ENCODE measurements around the gene SMC1A.
"Not testable (repeated sequence)": the region's sequence is repeated elsewhere in the genome, so short reads cannot be mapped to it uniquely, and the experiment has no call there.

Gene SMC1A

GRCh38 chrX:53429755-53430154, 7.3 kb upstream of the SMC1A start:
- Histone ChIP-seq H3K9me3 (ENCODE audit: control insufficient read depth, low read length) (no peaks in the 10 kb centered on the region), H3K27ac (ENCODE audit: insufficient read depth, low read depth, low read length, poor library complexity, severe bottlenecking) (no peak overlapping the region), H3K4me3 (ENCODE audit: insufficient read depth, low read depth, low read length) (no peak overlapping the region), H3K27me3 (ENCODE audit: control insufficient read depth, insufficient read depth, low read length, poor library complexity, severe bottlenecking) (no peaks in the 10 kb centered on the region), H3K36me3 (ENCODE audit: control insufficient read depth, insufficient read depth, low read length) (no peaks in the 10 kb centered on the region), H3K4me1 (ENCODE audit: control insufficient read depth, insufficient read depth, low read length) (no peaks in the 10 kb centered on the region)
- 95 to 96% methylated on average over 8 of the region's 8 CpGs for WGBS, 2 experiments

DNA sequence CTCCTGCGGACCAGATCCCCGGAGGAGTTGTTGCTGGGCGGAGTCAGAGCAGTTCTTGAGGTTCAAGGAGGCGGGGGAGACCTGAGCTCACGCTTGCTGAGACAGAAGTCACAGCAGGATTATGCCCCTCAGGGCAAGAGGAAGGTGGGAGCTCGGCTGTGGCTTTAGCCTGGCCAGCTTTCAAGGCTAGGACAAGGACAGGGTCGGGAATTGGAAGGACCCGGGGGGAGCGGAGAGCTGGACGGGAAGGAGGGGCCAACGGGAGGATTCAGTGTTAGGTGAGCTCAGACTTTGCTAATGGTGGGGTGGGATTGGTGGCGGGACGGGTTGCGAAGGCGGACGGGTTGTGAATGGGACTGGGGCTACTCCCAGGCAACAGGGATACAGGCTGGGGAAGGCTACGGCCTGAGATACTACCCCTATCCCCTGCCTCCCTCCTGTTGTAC, 430 bp upstream of the SMC1A start, which contains the start of gene RIBC1:
TSS of gene RIBC1 (plus strand) at position 13 of the 446 bp plus-strand sequence. CDS start 3,404 bp downstream, outside the sequence.
- Histone ChIP-seq H3K9me3 (ENCODE audit: control insufficient read depth, low read length) (no peaks in the 10 kb centered on the region), H3K27me3 (ENCODE audit: control insufficient read depth, insufficient read depth, low read length, poor library complexity, severe bottlenecking) (no peaks in the 10 kb centered on the region), H3K4me3 (ENCODE audit: insufficient read depth, low read depth, low read length) (peak within 1 kb of the TSS; percentile 78), H3K27ac (ENCODE audit: insufficient read depth, low read depth, low read length, poor library complexity, severe bottlenecking) (peak within 1 kb of the TSS; percentile 89), H3K4me1 (ENCODE audit: control insufficient read depth, insufficient read depth, low read length) (peaks cover 4% of the 10 kb centered on the region), H3K36me3 (ENCODE audit: control insufficient read depth, insufficient read depth, low read length) (no peaks in the 10 kb centered on the region)
- 0% methylated on average over 17 of the region's 17 CpGs for WGBS, 2 experiments

GRCh38 chrX:53421772-53422085, 725 bp downstream of the SMC1A start:
- no peaks in the 10 kb centered on the region for H3K36me3 ChIP-seq (ENCODE audit: control insufficient read depth, insufficient read depth, low read length)
- 0 to 1% methylated on average over 15 of the region's 15 CpGs for whole genome bisulfite sequencing, 2 experiments
- no peaks in the 10 kb centered on the region for H3K27me3 ChIP-seq (ENCODE audit: control insufficient read depth, insufficient read depth, low read length, poor library complexity, severe bottlenecking)
- H3K9me3 ChIP-seq (ENCODE audit: control insufficient read depth, low read length), result no peaks in the 10 kb centered on the region
- peaks cover 4% of the 10 kb centered on the region for H3K4me1 ChIP-seq (ENCODE audit: control insufficient read depth, insufficient read depth, low read length)
- peak overlapping the region; percentile 89 for H3K27ac ChIP-seq (ENCODE audit: insufficient read depth, low read depth, low read length, poor library complexity, severe bottlenecking)
- H3K4me3 ChIP-seq (ENCODE audit: insufficient read depth, low read depth, low read length), result peak overlapping the region; percentile 78

DNA sequence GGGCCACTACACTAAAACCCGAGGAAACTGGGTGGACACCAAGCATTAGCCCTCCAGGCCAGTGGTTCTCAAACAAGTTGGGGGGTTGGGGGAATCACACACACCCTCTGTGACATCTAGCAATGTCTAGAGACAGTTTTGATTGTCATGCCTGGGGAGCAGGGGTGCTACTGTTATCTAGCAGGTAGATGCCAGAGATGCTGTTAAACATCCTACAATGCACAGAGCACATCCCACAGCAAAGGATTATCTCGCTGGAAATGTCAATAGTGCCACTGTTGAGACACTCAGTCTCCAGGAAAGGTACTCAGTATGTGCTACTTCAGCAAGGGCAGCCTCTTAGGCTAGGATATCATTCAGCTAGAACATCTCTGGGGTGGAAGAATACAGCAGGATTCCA, 1.3 kb downstream of the SMC1A start:
- H3K4me1 ChIP-seq (ENCODE audit: control insufficient read depth, insufficient read depth, low read length), result peaks cover 4% of the 10 kb centered on the region
- peak overlapping the region; percentile 78 for H3K4me3 ChIP-seq (ENCODE audit: insufficient read depth, low read depth, low read length)
- H3K27ac ChIP-seq (ENCODE audit: insufficient read depth, low read depth, low read length, poor library complexity, severe bottlenecking), result no peak overlapping the region
- no peaks in the 10 kb centered on the region for H3K27me3 ChIP-seq (ENCODE audit: control insufficient read depth, insufficient read depth, low read length, poor library complexity, severe bottlenecking)
- H3K36me3 ChIP-seq (ENCODE audit: control insufficient read depth, insufficient read depth, low read length), result no peaks in the 10 kb centered on the region
- no peaks in the 10 kb centered on the region for H3K9me3 ChIP-seq (ENCODE audit: control insufficient read depth, low read length)
- WGBS, 2 experiments, result 46 to 56% methylated on average over 2 of the region's 2 CpGs

- not testable (repeated sequence) for H3K36me3 ChIP-seq (ENCODE audit: control insufficient read depth, insufficient read depth, low read length); H3K9me3 ChIP-seq (ENCODE audit: control insufficient read depth, low read length); H3K27me3 ChIP-seq (ENCODE audit: control insufficient read depth, insufficient read depth, low read length, poor library complexity, severe bottlenecking); H3K27ac ChIP-seq (ENCODE audit: insufficient read depth, low read depth, low read length, poor library complexity, severe bottlenecking); H3K4me3 ChIP-seq (ENCODE audit: insufficient read depth, low read depth, low read length); H3K4me1 ChIP-seq (ENCODE audit: control insufficient read depth, insufficient read depth, low read length)
- WGBS, 2 experiments, result 96% methylated on average over 3 of the region's 3 CpGs
Observed at GRCh38 chrX:53420351-53420750, 2.1 kb downstream of the SMC1A start.

DNA sequence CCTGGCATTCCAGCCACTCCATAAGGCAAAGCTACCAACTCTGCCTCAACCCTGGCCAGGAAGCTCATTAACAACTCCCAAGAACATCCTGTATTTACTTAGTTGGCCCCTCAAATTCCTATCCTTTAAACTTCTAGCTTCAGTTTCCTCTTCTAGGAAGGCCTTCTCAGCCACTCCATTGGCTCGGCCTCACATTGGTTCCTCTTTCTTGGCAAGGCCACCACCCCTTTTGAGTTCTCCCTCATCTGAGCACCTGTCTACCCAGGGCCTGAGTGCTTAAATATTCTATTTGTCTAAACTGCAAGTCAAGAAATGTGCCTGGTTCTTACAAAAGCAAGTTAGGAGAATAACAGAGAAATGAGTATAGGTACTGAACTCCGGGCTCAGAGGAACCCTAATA, 10.0 kb downstream of the SMC1A start:
- Histone ChIP-seq H3K4me3 (ENCODE audit: insufficient read depth, low read depth, low read length) (no peak overlapping the region), H3K9me3 (ENCODE audit: control insufficient read depth, low read length) (no peaks in the 10 kb centered on the region), H3K27me3 (ENCODE audit: control insufficient read depth, insufficient read depth, low read length, poor library complexity, severe bottlenecking) (no peaks in the 10 kb centered on the region), H3K36me3 (ENCODE audit: control insufficient read depth, insufficient read depth, low read length) (peaks cover 8% of the 10 kb centered on the region), H3K27ac (ENCODE audit: insufficient read depth, low read depth, low read length, poor library complexity, severe bottlenecking) (no peak overlapping the region), H3K4me1 (ENCODE audit: control insufficient read depth, insufficient read depth, low read length) (no peaks in the 10 kb centered on the region)
- 90 to 94% methylated on average over 2 of the region's 2 CpGs for WGBS, 2 experiments

GRCh38 chrX:53403535-53403934, 18.9 kb downstream of the SMC1A start:
- 94 to 98% methylated on average over 10 of the region's 10 CpGs for WGBS, 2 experiments

DNA sequence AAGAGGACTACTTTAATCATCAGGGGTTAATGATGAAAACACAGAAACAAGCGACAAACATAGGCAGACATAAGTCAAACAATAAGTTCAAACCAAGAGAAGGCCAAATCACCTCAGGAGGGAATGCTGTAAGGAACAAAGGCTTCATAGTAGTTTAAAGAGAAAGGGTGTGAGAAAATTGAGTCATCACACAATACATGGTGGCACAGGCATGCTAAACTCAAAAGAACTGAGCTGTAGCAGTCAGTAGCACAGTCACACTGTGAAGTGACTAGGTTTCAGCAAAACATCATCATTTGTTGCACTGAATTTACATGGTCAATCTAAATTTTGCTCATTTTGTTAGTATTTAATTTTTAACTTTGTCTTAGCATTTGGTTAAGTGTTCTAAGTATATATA, 24.2 kb downstream of the SMC1A start:
- H3K36me3 ChIP-seq (ENCODE audit: control insufficient read depth, insufficient read depth, low read length), result peaks cover 7% of the 10 kb centered on the region
- H3K27ac ChIP-seq (ENCODE audit: insufficient read depth, low read depth, low read length, poor library complexity, severe bottlenecking), result no peak overlapping the region
- WGBS, 2 experiments, result 100% methylated on average over 1 of the region's 1 CpG; no CpG with 5 or more reads in 1 of the 2 experiments
- H3K4me1 ChIP-seq (ENCODE audit: control insufficient read depth, insufficient read depth, low read length), result no peaks in the 10 kb centered on the region
- no peak overlapping the region for H3K4me3 ChIP-seq (ENCODE audit: insufficient read depth, low read depth, low read length)
- no peaks in the 10 kb centered on the region for H3K9me3 ChIP-seq (ENCODE audit: control insufficient read depth, low read length)
- no peaks in the 10 kb centered on the region for H3K27me3 ChIP-seq (ENCODE audit: control insufficient read depth, insufficient read depth, low read length, poor library complexity, severe bottlenecking)

More at GRCh38 chrX:53403535-53403934, 18.9 kb downstream of the SMC1A start:
- no peak overlapping the region for H3K27ac ChIP-seq (ENCODE audit: insufficient read depth, low read depth, low read length, poor library complexity, severe bottlenecking)
- H3K4me3 ChIP-seq (ENCODE audit: insufficient read depth, low read depth, low read length), result no peak overlapping the region
- no peaks in the 10 kb centered on the region for H3K27me3 ChIP-seq (ENCODE audit: control insufficient read depth, insufficient read depth, low read length, poor library complexity, severe bottlenecking)
- peaks cover 10% of the 10 kb centered on the region for H3K36me3 ChIP-seq (ENCODE audit: control insufficient read depth, insufficient read depth, low read length)
- no peaks in the 10 kb centered on the region for H3K9me3 ChIP-seq (ENCODE audit: control insufficient read depth, low read length)
- H3K4me1 ChIP-seq (ENCODE audit: control insufficient read depth, insufficient read depth, low read length), result no peaks in the 10 kb centered on the region

GRCh38 chrX:53395605-53396298, 26.7 kb downstream of the SMC1A start:
- Histone ChIP-seq H3K27me3 (ENCODE audit: control insufficient read depth, insufficient read depth, low read length, poor library complexity, severe bottlenecking) (no peaks in the 10 kb centered on the region), H3K9me3 (ENCODE audit: control insufficient read depth, low read length) (no peaks in the 10 kb centered on the region), H3K4me1 (ENCODE audit: control insufficient read depth, insufficient read depth, low read length) (no peaks in the 10 kb centered on the region), H3K27ac (ENCODE audit: insufficient read depth, low read depth, low read length, poor library complexity, severe bottlenecking) (no peak overlapping the region), H3K36me3 (ENCODE audit: control insufficient read depth, insufficient read depth, low read length) (peaks cover under 1% of the 10 kb centered on the region), H3K4me3 (ENCODE audit: insufficient read depth, low read depth, low read length) (no peak overlapping the region)
- WGBS, 2 experiments, result 92 to 94% methylated on average over 2 of the region's 2 CpGs

GRCh38 chrX:53383376-53384076, 38.9 kb downstream of the SMC1A start:
- H3K4me3 ChIP-seq (ENCODE audit: insufficient read depth, low read depth, low read length), result no peak overlapping the region
- 91 to 96% methylated on average over 4 of the region's 4 CpGs for WGBS, 2 experiments
- H3K27me3 ChIP-seq (ENCODE audit: control insufficient read depth, insufficient read depth, low read length, poor library complexity, severe bottlenecking), result no peaks in the 10 kb centered on the region
- no peak overlapping the region for H3K27ac ChIP-seq (ENCODE audit: insufficient read depth, low read depth, low read length, poor library complexity, severe bottlenecking)
- H3K9me3 ChIP-seq (ENCODE audit: control insufficient read depth, low read length), result no peaks in the 10 kb centered on the region
- H3K36me3 ChIP-seq (ENCODE audit: control insufficient read depth, insufficient read depth, low read length), result peaks cover 6% of the 10 kb centered on the region
- no peaks in the 10 kb centered on the region for H3K4me1 ChIP-seq (ENCODE audit: control insufficient read depth, insufficient read depth, low read length)
